RCC 7860 (cell line): ENCODE measurements around the gene LMOD3.

Source experiments
- DNase-seq: peaks from one replicate; pipeline ENCODE4 v3.0.0-alpha.2; 2015; ENCODE audit warnings: low spot score
- FAIRE-seq: peaks from 2 replicates; lab custom pipeline; 2012; peaks lifted over from hg19 to GRCh38; lab: Jason Lieb, UNC

Gene LMOD3

GRCh38 chr3:69126999-69127398 lies 4.6 kb upstream of the LMOD3 start:
- FAIRE-seq (no peak), DNase-seq (no peak)

GRCh38 chr3:69126216-69126615 lies 3.8 kb upstream of the LMOD3 start:
- DNase-seq: no peak
- no peak for FAIRE-seq

DNA sequence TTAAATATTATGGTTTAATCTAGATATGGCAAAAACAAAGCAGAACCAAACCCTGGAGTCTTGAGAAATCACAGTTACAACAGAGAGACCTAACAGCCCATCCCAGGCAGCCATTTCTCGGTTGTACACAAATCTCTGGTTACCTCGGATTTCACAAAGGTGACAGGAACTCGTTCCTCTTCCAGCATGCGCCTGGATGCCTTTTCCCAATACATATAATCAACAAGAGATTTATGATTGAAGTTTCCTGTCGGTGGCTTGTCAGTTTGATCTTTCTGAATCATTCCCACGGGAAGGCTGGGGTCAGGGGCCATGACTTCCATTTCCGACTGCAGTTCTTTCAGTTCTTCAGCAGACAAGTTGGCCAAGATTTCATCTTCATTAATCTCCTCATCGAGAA lies 445 bp downstream of the LMOD3 start:
- FAIRE-seq (no peak), DNase-seq (no peak)

DNA sequence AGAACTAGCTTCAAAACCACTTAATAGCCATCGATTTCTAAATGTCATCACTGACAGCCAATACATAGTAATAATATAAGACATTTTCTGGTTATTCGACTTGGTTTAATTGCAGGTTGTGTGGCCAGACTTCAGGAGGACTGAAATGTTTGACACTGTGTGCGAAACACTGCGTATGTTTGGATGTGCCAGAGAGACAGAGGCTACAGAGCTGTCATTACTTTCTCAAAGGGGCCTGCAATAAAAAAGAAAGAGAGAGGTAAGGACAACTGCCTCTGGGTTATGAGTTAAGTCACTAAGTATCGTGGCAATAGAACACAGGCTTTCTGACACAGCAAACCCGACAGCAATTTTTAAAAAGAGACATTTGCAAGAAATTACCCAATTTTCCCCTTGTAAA lies 882 bp downstream of the LMOD3 start:
- FAIRE-seq (no peak), DNase-seq (no peak)

DNA sequence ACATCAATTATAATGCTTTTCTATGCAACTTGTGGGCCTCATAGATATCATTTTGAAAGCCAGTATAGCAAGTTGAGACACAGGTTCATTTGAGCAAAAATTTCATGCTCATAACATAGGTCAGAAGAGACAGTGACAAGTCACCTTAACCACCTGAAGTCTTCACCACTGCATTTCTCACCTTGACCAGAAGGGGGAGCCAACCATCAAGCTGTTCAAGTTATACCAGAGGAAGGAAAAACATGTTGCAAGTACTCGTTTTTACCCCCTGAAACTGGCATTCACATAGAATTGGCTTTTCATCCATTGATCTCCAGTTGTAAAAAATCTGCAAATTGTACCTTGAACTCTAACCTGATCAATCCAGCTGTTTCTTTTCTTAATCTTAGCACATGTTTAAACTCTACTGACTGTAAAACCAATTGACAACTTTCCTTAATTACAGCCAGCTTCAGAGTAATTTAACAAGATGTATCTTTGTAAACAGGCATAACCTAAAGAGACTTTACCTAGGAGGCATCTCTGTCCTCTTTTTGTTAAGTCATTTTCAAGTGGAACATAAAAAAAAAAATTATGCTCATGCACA lies 1.4 kb downstream of the LMOD3 start:
- DNase-seq (peak; percentile 56), FAIRE-seq (peak; percentile 39)

DNA sequence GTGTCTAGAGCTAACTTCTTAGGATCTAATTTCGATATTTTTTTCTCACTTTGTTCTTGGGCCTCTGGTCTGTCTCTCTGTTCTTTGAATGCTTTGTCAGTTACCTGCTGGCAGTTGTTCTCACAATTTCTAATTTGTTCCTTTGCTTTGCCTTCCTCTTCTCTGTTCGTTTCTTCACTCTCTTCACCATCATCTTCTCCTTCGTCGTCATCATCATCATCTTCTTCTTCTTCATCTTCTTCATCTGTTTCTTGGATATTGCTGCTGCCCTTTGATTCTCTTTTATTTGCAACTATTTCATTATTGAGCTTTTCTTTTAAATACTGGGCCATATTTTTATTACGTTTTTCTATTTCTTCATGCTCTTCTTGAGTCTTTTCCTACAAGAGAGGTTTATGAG lies 2.7 kb downstream of the LMOD3 start:
- FAIRE-seq (no peak), DNase-seq (no peak)

DNA sequence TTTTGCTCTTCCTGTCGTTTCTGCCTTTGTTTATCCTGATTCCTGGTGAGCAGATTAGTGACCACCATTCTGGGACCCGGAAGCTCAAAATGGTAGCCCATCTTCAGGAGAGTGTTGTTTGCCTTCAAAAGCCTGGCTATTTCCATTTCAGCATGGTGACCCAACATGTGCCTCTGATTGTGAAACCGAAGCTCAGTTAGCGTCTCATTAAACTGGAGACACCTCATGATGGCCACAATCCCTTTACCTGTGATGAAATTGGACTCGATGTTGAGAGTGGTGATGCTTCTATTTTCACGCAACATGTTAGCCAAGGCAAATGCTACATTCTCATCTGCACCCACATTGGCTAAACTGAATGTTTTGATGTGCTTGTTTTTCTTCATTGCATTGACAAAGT lies 3.3 kb downstream of the LMOD3 start:
- FAIRE-seq (no peak), DNase-seq (no peak)

DNA sequence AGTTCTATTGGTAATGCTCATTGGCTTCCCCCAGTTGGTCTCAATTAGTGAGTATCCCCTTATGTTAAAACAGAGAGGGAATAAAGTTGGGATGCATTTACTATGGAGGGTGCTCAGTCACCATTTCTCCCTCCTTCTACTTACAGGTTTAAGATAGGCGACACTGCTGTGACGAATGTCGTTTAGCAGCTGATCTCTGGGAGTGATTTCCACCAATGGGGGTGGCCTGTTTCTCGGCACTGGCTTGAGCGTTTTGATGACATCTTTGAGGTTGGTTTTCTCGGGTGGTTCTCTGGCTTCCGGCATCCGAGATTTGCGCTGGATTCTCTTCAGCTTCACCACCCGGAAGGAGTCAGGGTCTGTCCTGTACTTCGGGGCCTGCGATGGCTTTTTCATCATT lies 3.8 kb downstream of the LMOD3 start:
- DNase-seq: no peak
- FAIRE-seq: no peak

DNA sequence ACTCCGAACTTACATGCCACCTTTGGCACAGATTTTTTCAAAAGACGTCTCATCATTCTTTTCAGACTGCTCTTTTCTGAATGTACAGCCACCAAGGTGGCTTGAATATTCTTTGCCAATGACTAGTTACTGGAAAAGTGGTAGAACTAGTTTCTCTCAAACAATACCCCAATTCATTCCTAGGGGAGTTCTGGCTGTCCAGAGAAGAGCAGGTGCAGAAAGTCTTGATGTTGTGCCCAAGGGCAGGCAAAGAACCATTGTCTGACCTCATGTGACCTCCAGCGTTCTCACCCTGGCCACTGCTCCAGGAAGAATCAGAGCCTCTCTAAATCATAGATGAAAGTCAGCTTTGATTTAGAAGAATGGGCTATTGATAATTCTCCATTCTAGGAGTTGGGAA lies 5.5 kb downstream of the LMOD3 start:
- FAIRE-seq (no peak), DNase-seq (no peak)

DNA sequence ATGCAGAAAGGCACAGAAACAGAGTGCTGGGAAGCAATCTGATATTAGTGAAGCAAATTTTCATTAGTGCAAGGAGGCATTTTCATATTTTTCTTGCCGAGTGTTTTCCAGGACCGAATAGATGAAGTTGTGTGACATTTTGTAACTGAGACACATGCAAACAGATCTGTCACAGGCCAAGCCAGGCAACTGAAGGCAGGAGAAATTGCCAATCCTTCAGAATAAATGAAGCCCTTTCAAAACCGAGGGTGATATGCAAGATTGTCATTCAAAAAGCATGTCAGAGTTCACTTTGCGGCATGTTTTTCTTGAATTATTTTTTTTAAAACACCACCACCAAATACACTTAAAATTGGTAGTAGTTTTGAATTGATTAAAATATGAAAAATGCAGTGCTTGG lies 6.2 kb downstream of the LMOD3 start:
- DNase-seq: no peak
- FAIRE-seq: no peak

DNA sequence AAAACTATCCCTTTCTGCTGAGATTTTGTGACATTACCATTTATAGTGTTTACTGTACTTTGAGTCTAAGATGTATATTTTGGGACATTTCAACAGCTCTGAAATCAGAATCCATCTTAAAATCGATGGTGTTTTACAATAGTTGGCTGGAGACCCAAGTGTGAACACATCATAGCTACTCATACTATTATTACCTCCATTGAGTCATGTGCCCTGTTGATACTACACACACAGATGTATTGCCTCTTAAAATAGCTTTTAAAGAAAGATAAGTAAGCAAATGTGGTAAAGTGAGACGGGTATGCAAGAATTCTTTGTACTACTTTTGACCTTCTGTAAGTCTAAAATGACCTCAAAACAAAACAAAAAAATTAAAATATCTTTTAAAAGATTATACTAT lies 6.7 kb downstream of the LMOD3 start:
- FAIRE-seq: no peak
- DNase-seq: no peak

- no peak for FAIRE-seq
- DNase-seq: no peak
Observed at GRCh38 chr3:69113536-69113935, 8.9 kb downstream of the LMOD3 start.

DNA sequence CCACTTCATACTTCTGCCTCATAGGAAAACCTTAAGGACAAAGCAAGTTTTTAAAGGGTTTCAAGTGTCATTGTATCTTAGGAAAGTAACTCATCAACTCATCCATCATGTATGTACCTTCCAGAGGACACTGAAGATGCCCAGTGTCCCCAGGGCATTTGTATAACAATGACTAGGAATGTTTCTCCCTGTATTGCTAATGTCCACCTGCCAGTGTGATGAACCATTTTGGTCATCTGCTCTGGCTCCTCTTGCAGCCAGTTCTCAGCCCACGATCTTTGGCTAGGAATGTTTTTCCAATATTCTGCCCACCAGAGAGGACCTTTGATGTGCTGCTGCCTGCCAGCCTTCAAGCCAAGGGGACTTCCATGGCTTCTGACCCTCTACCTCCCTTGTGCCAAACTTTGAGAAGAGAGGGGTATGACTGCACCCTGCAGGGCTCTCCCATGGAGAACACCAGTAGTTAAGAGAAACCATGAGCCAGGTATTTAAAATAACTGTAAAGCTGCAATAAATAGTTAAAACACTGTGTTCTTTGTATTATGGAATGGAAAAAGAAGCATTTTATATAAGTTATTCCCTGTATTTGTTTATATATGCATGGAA lies 11.4 kb downstream of the LMOD3 start:
- DNase-seq (no peak), FAIRE-seq (no peak)

GRCh38 chr3:69108811-69109210 lies 13.6 kb downstream of the LMOD3 start:
- DNase-seq (no peak), FAIRE-seq (no peak)

GRCh38 chr3:69107841-69108240 lies 14.6 kb downstream of the LMOD3 start:
- FAIRE-seq (no peak), DNase-seq (no peak)

DNA sequence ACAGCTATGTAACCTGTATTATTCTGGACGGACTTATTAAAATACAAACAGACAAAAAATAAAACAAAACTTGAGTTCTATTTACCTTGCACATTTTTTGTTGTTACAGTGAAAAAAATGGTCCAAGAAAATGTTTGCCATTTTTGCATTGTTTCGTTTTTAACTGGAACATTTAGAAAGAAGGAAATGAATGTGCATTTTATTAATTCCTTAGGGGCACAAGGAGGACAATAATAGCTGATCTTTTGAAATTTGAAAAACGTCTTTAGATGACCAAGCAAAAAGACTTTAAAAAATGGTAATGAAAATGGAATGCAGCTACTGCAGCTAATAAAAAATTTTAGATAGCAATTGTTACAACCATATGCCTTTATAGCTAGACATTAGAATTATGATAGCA lies 17.1 kb downstream of the LMOD3 start:
- no peak for FAIRE-seq
- DNase-seq: no peak

- DNase-seq (no peak), FAIRE-seq (no peak)
Observed at GRCh38 chr3:69104586-69104985, 17.8 kb downstream of the LMOD3 start.

DNA sequence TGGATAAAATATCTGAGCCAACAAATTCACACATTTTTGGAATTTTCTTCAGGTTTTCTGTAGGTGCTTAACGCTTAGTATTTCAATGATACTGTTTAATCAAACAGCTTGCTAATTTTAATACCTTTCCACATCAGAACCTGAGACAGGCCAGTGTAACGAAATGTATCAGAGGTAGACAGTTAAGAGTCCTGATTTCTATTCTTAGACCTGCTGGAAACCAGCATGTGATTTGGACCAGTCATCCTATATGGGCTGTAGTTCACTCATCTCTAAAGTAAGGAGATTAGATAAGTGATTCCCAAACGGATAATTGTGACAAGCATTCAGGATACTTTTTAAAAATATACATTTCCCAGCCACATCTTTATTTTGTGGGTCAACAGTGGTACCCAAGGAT lies 19.3 kb downstream of the LMOD3 start:
- DNase-seq (no peak), FAIRE-seq (no peak)

DNA sequence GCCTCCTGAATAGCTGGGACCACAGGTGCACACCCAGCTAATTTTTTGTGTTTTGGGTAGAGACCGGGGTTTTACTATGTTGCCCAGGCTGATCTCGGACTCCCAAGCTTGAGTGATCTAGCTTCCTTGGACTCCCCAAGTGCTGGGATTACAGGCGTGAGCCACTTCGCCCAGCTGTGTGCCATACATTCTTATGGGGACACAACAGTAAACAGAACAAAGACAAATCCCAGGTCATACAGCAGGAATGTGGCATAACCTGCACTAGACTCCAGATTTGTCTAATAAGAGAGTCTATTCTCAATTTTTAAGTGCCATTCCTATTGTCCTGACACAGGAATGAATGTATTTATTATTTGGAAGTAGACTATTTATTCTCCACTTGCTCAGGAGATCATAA lies 20.0 kb downstream of the LMOD3 start:
- DNase-seq: no peak
- FAIRE-seq: no peak

- FAIRE-seq (no peak), DNase-seq (no peak)
Observed at GRCh38 chr3:69099576-69099975, 22.8 kb downstream of the LMOD3 start.

DNA sequence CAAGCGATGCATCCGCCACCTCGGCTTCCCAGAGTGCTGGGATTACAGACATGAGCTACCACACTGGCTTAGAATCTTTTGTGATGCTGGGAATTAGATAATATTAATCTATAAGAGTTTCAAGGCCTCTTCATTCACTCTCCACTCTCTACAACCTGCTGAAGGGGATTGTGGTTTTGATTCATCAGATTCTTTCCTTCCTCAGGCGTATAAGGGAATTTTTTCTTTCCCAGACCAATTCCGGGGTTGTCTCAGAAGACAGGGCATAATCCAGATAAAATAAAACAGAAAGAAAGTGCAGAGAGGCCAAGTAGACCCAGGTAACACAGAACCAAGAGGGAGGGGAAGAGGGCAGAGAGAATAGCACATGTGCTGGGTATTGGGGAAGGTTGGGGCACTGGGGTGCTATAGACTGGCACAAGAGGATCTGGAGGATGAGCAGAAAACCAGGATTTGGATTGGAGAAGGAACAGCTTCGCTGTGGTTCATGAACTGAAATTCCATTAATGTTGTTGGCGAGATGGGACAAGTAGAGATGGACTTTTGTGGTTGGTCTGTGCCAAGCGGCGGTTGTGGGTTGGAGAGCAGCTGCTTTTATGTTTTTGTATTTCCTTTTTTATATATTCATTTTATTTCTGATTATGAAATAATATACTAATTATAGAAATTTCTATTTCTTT lies 24.8 kb downstream of the LMOD3 start:
- DNase-seq (no peak), FAIRE-seq (no peak)

DNA sequence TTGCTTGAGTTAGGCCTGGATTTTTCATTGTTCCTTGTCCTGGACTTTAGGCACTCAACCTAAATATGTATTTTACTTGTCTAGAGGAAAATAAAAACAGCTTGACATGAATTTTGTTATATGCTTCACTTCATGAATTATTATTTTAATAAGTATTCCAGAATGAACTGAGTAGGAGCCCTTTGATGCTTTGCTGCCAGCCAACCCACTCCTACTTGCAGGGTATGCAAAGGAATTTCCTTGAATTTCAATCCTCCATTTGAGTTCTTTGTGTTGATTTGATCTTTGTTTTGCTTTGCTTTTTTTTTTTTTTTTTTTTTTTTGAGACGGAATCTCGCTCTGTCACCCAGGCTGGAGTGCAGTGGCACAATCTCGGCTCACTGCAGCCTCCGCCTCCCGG lies 26.1 kb downstream of the LMOD3 start:
- FAIRE-seq (no peak), DNase-seq (no peak)

GRCh38 chr3:69095636-69096035 lies 26.8 kb downstream of the LMOD3 start:
- DNase-seq (no peak), FAIRE-seq (no peak)
